SK-N-SH treated with all-trans-retinoic acid at 6 μM for 48 hours (cell line): ENCODE results near the gene RPL41.

Experiments used
- CREB5 ChIP-seq: fragments of 250-450 bp; sonication (Bioruptor Pico); IDR thresholded peaks from 2 replicates; pipeline ENCODE4 v1.5.1; 2020; ENCODE audit warnings: low read depth, mild to moderate bottlenecking, moderate library complexity
- GLIS3 ChIP-seq: fragments of 250-450 bp; sonication (Bioruptor Pico); IDR thresholded peaks from 2 replicates; pipeline ENCODE4 v1.5.0; 2020; ENCODE audit warnings: mild to moderate bottlenecking, moderate library complexity
- ISL1 ChIP-seq: fragments of 250-450 bp; sonication (Bioruptor Pico); IDR thresholded peaks from 2 replicates; pipeline ENCODE4 v2.1.2; 2022; ENCODE audit warnings: mild to moderate bottlenecking, moderate library complexity
- PATZ1 ChIP-seq: fragments of 250-450 bp; sonication (Bioruptor Pico); IDR thresholded peaks from 2 replicates; pipeline ENCODE4 v1.8.0; 2020; ENCODE audit warnings: mild to moderate bottlenecking, moderate library complexity, borderline replicate concordance
- PPARA ChIP-seq: fragments of 250-450 bp; sonication (Bioruptor Pico); IDR thresholded peaks from 2 replicates; pipeline ENCODE4 v1.5.0; 2020; ENCODE audit warnings: mild to moderate bottlenecking, borderline replicate concordance
- RARB ChIP-seq: fragments of 250-450 bp; sonication (Bioruptor Pico); IDR thresholded peaks from 2 replicates; pipeline ENCODE4 v1.8.0; 2021; ENCODE audit warnings: mild to moderate bottlenecking, moderate library complexity
- TCF4 ChIP-seq: fragments of 250-450 bp; sonication (Bioruptor Pico); IDR thresholded peaks from 2 replicates; pipeline ENCODE4 v1.8.0; 2021; ENCODE audit warnings: mild to moderate bottlenecking, moderate library complexity, borderline replicate concordance
- ZC3H10 ChIP-seq: fragments of 250-450 bp; sonication (Bioruptor Pico); IDR thresholded peaks from 2 replicates; pipeline ENCODE4 v1.5.1; 2021; ENCODE audit warnings: mild to moderate bottlenecking, moderate library complexity
- ZFP3 ChIP-seq: fragments of 250-450 bp; sonication (Bioruptor Pico); IDR thresholded peaks from 2 replicates; pipeline ENCODE4 v1.5.0; 2020; ENCODE audit warnings: mild to moderate bottlenecking, moderate library complexity
- ZNF70 ChIP-seq: fragments of 450-650 bp; formaldehyde crosslinking; IDR thresholded peaks from 2 replicates; pipeline ENCODE4 v1.5.0; 2020; ENCODE audit warnings: mild to moderate bottlenecking, moderate library complexity
- ZNF8 ChIP-seq: fragments of 450-650 bp; formaldehyde crosslinking; IDR thresholded peaks from 2 replicates; pipeline ENCODE4 v1.5.0; 2020; ENCODE audit warnings: mild to moderate bottlenecking, moderate library complexity

- TF ChIP-seq ZNF70 (CRISPR knock-in tag) = no peak
- no peak for TF ChIP-seq GLIS3 (CRISPR knock-in tag)
- no peak for TF ChIP-seq ZC3H10 (CRISPR knock-in tag)
- TF ChIP-seq TCF4 (CRISPR knock-in tag) = no peak
- TF ChIP-seq ZNF8 (CRISPR knock-in tag) = no peak
- TF ChIP-seq RARB (CRISPR knock-in tag) = no peak
- TF ChIP-seq ZFP3 = no peak
- no peak for TF ChIP-seq ISL1
- TF ChIP-seq CREB5 = no peak
- no peak for TF ChIP-seq PATZ1
- no peak for TF ChIP-seq PPARA (CRISPR knock-in tag)
These were observed 34.1 kb upstream of the RPL41 start for GRCh38 chr12:56082382-56082781.
